Measurements from ENCODE around the gene ENTPD2. TPM values are rescaled to one million over a fixed set of nuclear protein-coding genes. Genes with fewer than 3 reads are reported as not detected.
A peak's percentile ranks its signal among the peaks of the same experiment; 100 is the strongest.

ENTPD2 gene
- total RNA-seq, result 1 to 10 TPM in 3 of 4 donors, under 1 TPM in 1; 0.92 to 2.9 (median 1.4) TPM
- polyA plus RNA-seq, result 2.1 TPM
- long read RNA-seq, donor 1, result 0 reads
- long read RNA-seq, donor 2, partial matches to known transcripts, result 0 of 3 reads
- long read RNA-seq, donor 2, other reads (novel, unspliced or antisense), result 2 of 3 reads
- long read RNA-seq, donor 3, result 0 reads
- long read RNA-seq, donor 4, partial matches to known transcripts, result 0 of 1 reads
- long read RNA-seq, donor 4, other reads (novel, unspliced or antisense), result 1 of 1 reads

- peak within 1 kb of the TSS; percentile 34 for H3K4me3 ChIP-seq (ENCODE audit: low read length)
- no peak within 1 kb of the TSS for H3K27ac ChIP-seq (ENCODE audit: low read length)
- ATAC-seq, result no peak
- intact Hi-C loops (cut with DNase I), result no loop called here
- peaks cover 2% of the 10 kb centered on the region for H3K4me1 ChIP-seq (ENCODE audit: control insufficient read depth, insufficient read depth, low read length)
- 19% methylated on average over 89 of the region's 90 CpGs for WGBS
- H3K9me3 ChIP-seq (ENCODE audit: control insufficient read depth, low read length), result no peaks in the 10 kb centered on the region
- DNase-seq, result peak in 2 of 3 donors; percentile 65 to 74
- no peaks in the 10 kb centered on the region for H3K27me3 ChIP-seq (ENCODE audit: control insufficient read depth, insufficient read depth)
Observed at GRCh38 chr9:137053944-137054931, at the start of gene ENTPD2. Gene ENTPD2, minus strand, starts transcription at chr9:137054061. Its CDS starts 64 bp downstream, at chr9:137053997.

- no peaks in the 10 kb centered on the region for H3K4me1 ChIP-seq (ENCODE audit: control insufficient read depth, insufficient read depth, low read length)
- WGBS, result 93% methylated on average over 37 of the region's 37 CpGs
- H3K27ac ChIP-seq (ENCODE audit: low read length), result no peak overlapping the region
- H3K27me3 ChIP-seq (ENCODE audit: control insufficient read depth, insufficient read depth), result no peaks in the 10 kb centered on the region
- intact Hi-C loops (cut with DNase I), result no loop called here
- no peaks in the 10 kb centered on the region for H3K9me3 ChIP-seq (ENCODE audit: control insufficient read depth, low read length)
- H3K4me3 ChIP-seq (ENCODE audit: low read length), result no peak overlapping the region
- ATAC-seq (no peak), DNase-seq (peak in 2 of 3 donors; percentile 32 to 39)
Observed at GRCh38 chr9:137103206-137103999, 49.5 kb upstream of the ENTPD2 start.

GRCh38 chr9:137099231-137099630 is 45.4 kb upstream of the ENTPD2 start:
- no peaks in the 10 kb centered on the region for H3K4me1 ChIP-seq (ENCODE audit: control insufficient read depth, insufficient read depth, low read length)
- no peaks in the 10 kb centered on the region for H3K27me3 ChIP-seq (ENCODE audit: control insufficient read depth, insufficient read depth)
- no peaks in the 10 kb centered on the region for H3K9me3 ChIP-seq (ENCODE audit: control insufficient read depth, low read length)
- H3K4me3 ChIP-seq (ENCODE audit: low read length), result no peak overlapping the region
- intact Hi-C loops (cut with DNase I), result no loop called here
- H3K27ac ChIP-seq (ENCODE audit: low read length), result no peak overlapping the region
- peak in 1 of 2 donors; percentile 18 for ATAC-seq
- WGBS, result 91% methylated on average over 14 of the region's 14 CpGs
- DNase-seq, result peak in 2 of 3 donors; percentile 20 to 58

GRCh38 chr9:137097761-137098462 is 44.1 kb upstream of the ENTPD2 start:
- WGBS, result 90% methylated on average over 20 of the region's 20 CpGs
- Histone ChIP-seq H3K27ac (ENCODE audit: low read length) (no peak overlapping the region), H3K27me3 (ENCODE audit: control insufficient read depth, insufficient read depth) (no peaks in the 10 kb centered on the region), H3K9me3 (ENCODE audit: control insufficient read depth, low read length) (no peaks in the 10 kb centered on the region), H3K4me3 (ENCODE audit: low read length) (no peak overlapping the region), H3K4me1 (ENCODE audit: control insufficient read depth, insufficient read depth, low read length) (no peaks in the 10 kb centered on the region)
- intact Hi-C loops (cut with DNase I), result no loop called here
- ATAC-seq (peak; percentile 9 to 20), DNase-seq (peak in 1 of 3 donors; percentile 31)

- WGBS, result 93% methylated on average over 31 of the region's 31 CpGs
- Histone ChIP-seq H3K27ac (ENCODE audit: low read length) (no peak overlapping the region), H3K9me3 (ENCODE audit: control insufficient read depth, low read length) (no peaks in the 10 kb centered on the region), H3K27me3 (ENCODE audit: control insufficient read depth, insufficient read depth) (no peaks in the 10 kb centered on the region), H3K4me1 (ENCODE audit: control insufficient read depth, insufficient read depth, low read length) (no peaks in the 10 kb centered on the region), H3K4me3 (ENCODE audit: low read length) (no peak overlapping the region)
- no peak for ATAC-seq
- no peak for DNase-seq
- intact Hi-C loops (cut with DNase I), result no loop called here
Observed at GRCh38 chr9:137096785-137097546, 43.1 kb upstream of the ENTPD2 start.

- no peak for ATAC-seq
- no peaks in the 10 kb centered on the region for H3K4me1 ChIP-seq (ENCODE audit: control insufficient read depth, insufficient read depth, low read length)
- H3K27ac ChIP-seq (ENCODE audit: low read length), result no peak overlapping the region
Observed at GRCh38 chr9:137095664-137096517, 42.0 kb upstream of the ENTPD2 start.

GRCh38 chr9:137089232-137089947 is 35.5 kb upstream of the ENTPD2 start:
- Histone ChIP-seq H3K4me1 (ENCODE audit: control insufficient read depth, insufficient read depth, low read length) (no peaks in the 10 kb centered on the region), H3K27me3 (ENCODE audit: control insufficient read depth, insufficient read depth) (no peaks in the 10 kb centered on the region), H3K4me3 (ENCODE audit: low read length) (no peak overlapping the region), H3K9me3 (ENCODE audit: control insufficient read depth, low read length) (no peaks in the 10 kb centered on the region), H3K27ac (ENCODE audit: low read length) (no peak overlapping the region)
- 73% methylated on average over 11 of the region's 11 CpGs for WGBS
- DNase-seq, result peak in 1 of 3 donors; percentile 72
- intact Hi-C loops (cut with DNase I), result no loop called here
- no peak for ATAC-seq

More at GRCh38 chr9:137095664-137096517, 42.0 kb upstream of the ENTPD2 start:
- WGBS, result 79% methylated on average over 30 of the region's 30 CpGs
- Histone ChIP-seq H3K9me3 (ENCODE audit: control insufficient read depth, low read length) (no peaks in the 10 kb centered on the region), H3K27me3 (ENCODE audit: control insufficient read depth, insufficient read depth) (no peaks in the 10 kb centered on the region), H3K4me3 (ENCODE audit: low read length) (no peak overlapping the region)
- DNase-seq, result peak in 1 of 3 donors; percentile 60
- intact Hi-C loops (cut with DNase I), result no loop called here

GRCh38 chr9:137088121-137088520 is 34.3 kb upstream of the ENTPD2 start:
- no peak overlapping the region for H3K27ac ChIP-seq (ENCODE audit: low read length)

More at GRCh38 chr9:137088121-137088520, 34.3 kb upstream of the ENTPD2 start:
- no peaks in the 10 kb centered on the region for H3K4me1 ChIP-seq (ENCODE audit: control insufficient read depth, insufficient read depth, low read length)
- no peaks in the 10 kb centered on the region for H3K9me3 ChIP-seq (ENCODE audit: control insufficient read depth, low read length)
- no peak overlapping the region for H3K4me3 ChIP-seq (ENCODE audit: low read length)
- 83% methylated on average over 5 of the region's 5 CpGs for WGBS
- intact Hi-C loops (cut with DNase I), result no loop called here
- ATAC-seq (no peak), DNase-seq (no peak)
- no peaks in the 10 kb centered on the region for H3K27me3 ChIP-seq (ENCODE audit: control insufficient read depth, insufficient read depth)

Measured in right cardiac atrium (tissue), 5 donors.